Activated T-helper 17 cell treated with anti-CD3 and anti-CD28 coated beads, Interleukin-2, amount 50 U/mL, for 72 hours (primary cell): ENCODE data around the gene MST1. TPM values are rescaled to one million over a fixed set of nuclear protein-coding genes. Genes with fewer than 3 reads are reported as not detected.
A peak's percentile ranks its signal among the peaks of the same experiment; 100 is the strongest.

Source experiments
- ATAC-seq: fragments of 150-1000 bp; cut with Tn5 transposase; replicated peaks from 2 replicates; pipeline ENCODE4 v1.10.0; 2021; ENCODE audit warnings: mild to moderate bottlenecking, moderate library complexity
- H3K27ac Mint-ChIP-seq: one replicate; pipeline ENCODE4 v1.8.0; 2022; ENCODE audit warnings: mixed read lengths
- H3K27me3 Mint-ChIP-seq: one replicate; pipeline ENCODE4 v1.8.0; 2022; ENCODE audit warnings: mixed read lengths
- H3K36me3 Mint-ChIP-seq: one replicate; pipeline ENCODE4 v1.8.0; 2022; ENCODE audit warnings: low read depth, mild to moderate bottlenecking, mixed read lengths
- H3K4me1 Mint-ChIP-seq: one replicate; pipeline ENCODE4 v1.8.0; 2022; ENCODE audit warnings: mixed read lengths
- H3K4me3 Mint-ChIP-seq: one replicate; pipeline ENCODE4 v1.8.0; 2022; ENCODE audit warnings: mild to moderate bottlenecking, mixed read lengths
- H3K9me3 Mint-ChIP-seq: one replicate; pipeline ENCODE4 v1.8.0; 2022; ENCODE audit warnings: mixed read lengths
- total RNA-seq, 2 donors: library from RNA; stranded (reverse); gene quantifications; one replicate each; pipeline ENCODE4 v1.2.3, GENCODE V29; 2022

Gene MST1
- total RNA-seq, 2 donors from 2014 or later = 8.4 to 28.2 TPM

- ATAC-seq = no peak
Observed at GRCh38 chr3:49683162-49683561, 6.1 kb downstream of the MST1 start.

GRCh38 chr3:49681543-49681942 is 7.7 kb downstream of the MST1 start:
- H3K9me3 Mint-ChIP-seq = no peaks in the 10 kb centered on the region
- H3K27ac Mint-ChIP-seq = no peak overlapping the region
- no peak for ATAC-seq
- H3K36me3 Mint-ChIP-seq = peaks cover 51% of the 10 kb centered on the region
- peaks cover 6% of the 10 kb centered on the region for H3K4me1 Mint-ChIP-seq
- H3K4me3 Mint-ChIP-seq = no peak overlapping the region
- H3K27me3 Mint-ChIP-seq = no peaks in the 10 kb centered on the region

More at GRCh38 chr3:49683162-49683561, 6.1 kb downstream of the MST1 start:
- Mint-ChIP-seq H3K27me3 (no peaks in the 10 kb centered on the region), H3K4me1 (peaks cover 6% of the 10 kb centered on the region), H3K9me3 (no peaks in the 10 kb centered on the region), H3K4me3 (no peak overlapping the region), H3K27ac (no peak overlapping the region), H3K36me3 (peaks cover 36% of the 10 kb centered on the region)

DNA sequence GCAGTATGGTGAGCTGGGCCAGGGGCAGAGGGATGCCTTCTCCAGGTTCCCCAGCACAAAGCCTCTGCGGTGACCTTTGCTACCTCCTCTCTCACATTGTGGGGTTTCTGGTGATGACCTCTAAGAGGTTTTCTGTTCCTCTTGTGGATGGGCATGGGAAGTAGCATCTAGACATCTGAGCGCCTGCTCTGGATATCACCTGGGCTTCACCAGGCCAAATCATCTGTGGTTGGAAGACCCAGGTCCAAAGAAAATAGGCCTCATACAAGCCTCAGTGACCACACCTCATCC is 8.1 kb downstream of the MST1 start:
- Mint-ChIP-seq H3K4me1 (peaks cover 6% of the 10 kb centered on the region), H3K27me3 (no peaks in the 10 kb centered on the region), H3K4me3 (no peak overlapping the region), H3K27ac (no peak overlapping the region), H3K36me3 (peaks cover 55% of the 10 kb centered on the region), H3K9me3 (no peaks in the 10 kb centered on the region)
- ATAC-seq = no peak

- H3K4me1 Mint-ChIP-seq = peaks cover 9% of the 10 kb centered on the region
- peaks cover 60% of the 10 kb centered on the region for H3K36me3 Mint-ChIP-seq
- no peaks in the 10 kb centered on the region for H3K27me3 Mint-ChIP-seq
- no peaks in the 10 kb centered on the region for H3K9me3 Mint-ChIP-seq
- H3K4me3 Mint-ChIP-seq = no peak overlapping the region
- H3K27ac Mint-ChIP-seq = no peak overlapping the region
- ATAC-seq = no peak
Observed at GRCh38 chr3:49680493-49681231, 8.6 kb downstream of the MST1 start.

DNA sequence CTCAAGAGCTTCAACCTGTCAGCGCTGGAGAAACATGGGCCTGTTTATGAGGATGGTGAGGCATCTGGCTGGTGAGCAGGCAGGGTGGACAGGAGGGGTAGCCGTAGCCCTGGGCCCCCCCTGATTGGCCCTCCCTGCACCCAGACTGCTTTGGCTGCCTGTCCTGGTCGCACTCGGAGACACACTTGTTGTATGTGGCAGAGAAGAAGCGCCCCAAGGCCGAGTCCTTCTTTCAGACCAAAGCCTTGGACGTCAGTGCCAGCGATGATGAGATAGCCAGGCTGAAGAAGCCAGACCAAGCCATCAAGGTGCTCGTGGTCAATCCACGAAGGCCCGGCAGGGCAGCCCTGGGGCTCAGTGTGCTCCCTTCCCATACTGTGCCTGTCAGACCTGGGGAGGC is 13.4 kb downstream of the MST1 start:
- Mint-ChIP-seq H3K4me1 (peaks cover 16% of the 10 kb centered on the region), H3K27me3 (no peaks in the 10 kb centered on the region), H3K9me3 (no peaks in the 10 kb centered on the region), H3K27ac (no peak overlapping the region), H3K4me3 (no peak overlapping the region), H3K36me3 (peaks cover 49% of the 10 kb centered on the region)
- ATAC-seq = no peak

GRCh38 chr3:49674497-49674983 is 14.7 kb downstream of the MST1 start:
- Mint-ChIP-seq H3K27me3 (no peaks in the 10 kb centered on the region), H3K4me3 (peak overlapping the region; percentile 87), H3K4me1 (peaks cover 11% of the 10 kb centered on the region), H3K27ac (peak overlapping the region; percentile 88), H3K9me3 (no peaks in the 10 kb centered on the region), H3K36me3 (peaks cover 36% of the 10 kb centered on the region)
- peak; percentile 19 for ATAC-seq

- H3K36me3 Mint-ChIP-seq = peaks cover 31% of the 10 kb centered on the region
- ATAC-seq = peak; percentile 91
Observed at GRCh38 chr3:49673715-49674496, 15.4 kb downstream of the MST1 start, which contains the start of gene APEH. Gene APEH (plus strand): TSS chr3:49674351. CDS start chr3:49674402, 51 bp downstream.

DNA sequence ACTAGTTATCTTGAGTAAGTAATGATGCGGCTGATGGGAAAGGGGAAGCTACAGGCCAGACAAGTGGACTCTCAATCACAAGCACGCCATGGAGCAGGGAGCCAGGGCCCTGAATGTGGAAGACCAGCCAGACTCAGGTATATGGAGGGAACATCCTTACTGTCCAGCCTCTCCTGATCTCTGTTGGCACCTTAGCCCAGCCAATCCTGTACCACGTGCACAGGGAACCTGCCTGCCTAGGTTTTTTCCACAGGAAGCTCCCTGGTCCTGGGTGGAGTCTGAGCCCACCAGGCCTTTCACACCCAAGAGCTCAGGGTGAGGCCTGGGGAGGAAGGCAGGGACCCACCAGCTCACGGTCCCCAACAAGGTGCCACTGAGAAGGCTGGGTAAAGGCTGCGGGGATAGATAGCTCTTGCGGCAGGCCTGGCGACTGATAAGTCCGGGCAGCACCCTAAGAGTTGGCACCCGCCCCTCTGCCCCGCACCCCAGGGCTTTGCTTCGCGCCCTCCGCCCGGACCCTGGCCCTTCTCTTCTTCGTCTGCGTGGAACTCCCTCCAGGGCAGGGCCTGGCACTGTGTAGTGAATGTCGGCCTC is 16.1 kb downstream of the MST1 start:
- ATAC-seq = no peak
- Mint-ChIP-seq H3K9me3 (no peaks in the 10 kb centered on the region), H3K36me3 (peaks cover 28% of the 10 kb centered on the region), H3K4me3 (peak overlapping the region; percentile 87), H3K4me1 (peaks cover 11% of the 10 kb centered on the region), H3K27me3 (no peaks in the 10 kb centered on the region), H3K27ac (peak overlapping the region; percentile 88)

More at GRCh38 chr3:49673715-49674496, 15.4 kb downstream of the MST1 start, which contains the start of gene APEH:
- Mint-ChIP-seq H3K27me3 (no peaks in the 10 kb centered on the region), H3K4me3 (peak within 1 kb of the TSS; percentile 87), H3K9me3 (no peaks in the 10 kb centered on the region), H3K27ac (peak within 1 kb of the TSS; percentile 88), H3K4me1 (peaks cover 11% of the 10 kb centered on the region)

DNA sequence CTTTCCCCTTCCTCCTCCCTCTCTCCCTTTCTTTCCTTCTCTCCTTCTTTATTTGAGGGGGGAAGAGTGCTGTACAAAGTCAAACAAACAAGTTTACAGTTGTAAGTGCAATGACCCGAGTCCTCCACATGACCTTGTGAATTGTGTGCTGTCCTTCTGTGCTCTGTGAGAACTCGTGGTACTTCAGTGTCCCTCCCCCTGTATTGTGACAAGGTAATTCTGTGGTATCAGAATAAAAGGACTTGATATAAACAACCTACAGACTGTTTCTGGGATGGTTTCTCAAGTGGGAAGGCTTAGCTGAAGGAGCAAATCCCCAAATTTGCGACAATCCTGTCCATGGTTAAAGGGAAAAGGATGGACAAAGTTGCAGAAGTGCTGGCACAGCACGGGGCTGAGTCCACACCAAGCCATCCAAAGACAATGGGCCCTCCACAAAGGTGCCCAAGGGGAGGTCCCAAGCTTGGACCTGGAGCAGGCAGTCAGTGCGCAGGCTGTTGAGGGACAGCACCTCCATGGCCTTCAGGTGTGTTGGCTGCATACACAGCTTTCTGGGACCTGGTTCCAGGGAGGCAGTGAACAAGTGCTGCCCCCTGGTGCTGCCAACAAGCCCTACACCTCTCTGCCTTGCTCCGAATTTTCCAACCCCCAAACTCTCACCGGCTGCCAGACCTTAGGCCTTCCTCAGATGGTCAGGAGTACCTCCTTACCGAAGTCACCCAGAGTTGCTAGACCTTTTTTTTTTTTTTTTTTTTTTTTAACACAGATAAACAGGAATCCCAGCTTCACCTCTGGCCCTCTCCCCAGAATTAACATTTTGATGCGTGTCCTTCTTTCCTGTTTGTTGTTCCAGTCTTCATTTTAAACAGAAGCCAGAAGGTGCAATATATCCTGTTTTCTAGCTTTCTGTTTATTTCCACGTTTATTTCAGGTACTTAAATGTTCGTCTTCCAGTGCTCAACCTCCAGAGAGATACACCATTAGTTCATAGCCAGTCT is 17.7 kb downstream of the MST1 start:
- H3K4me3 Mint-ChIP-seq = peak overlapping the region; percentile 22
- H3K27ac Mint-ChIP-seq = peak overlapping the region; percentile 61
- H3K36me3 Mint-ChIP-seq = peaks cover 13% of the 10 kb centered on the region
- peaks cover 11% of the 10 kb centered on the region for H3K4me1 Mint-ChIP-seq
- ATAC-seq = peak; percentile 8
- H3K9me3 Mint-ChIP-seq = no peaks in the 10 kb centered on the region
- H3K27me3 Mint-ChIP-seq = no peaks in the 10 kb centered on the region

DNA sequence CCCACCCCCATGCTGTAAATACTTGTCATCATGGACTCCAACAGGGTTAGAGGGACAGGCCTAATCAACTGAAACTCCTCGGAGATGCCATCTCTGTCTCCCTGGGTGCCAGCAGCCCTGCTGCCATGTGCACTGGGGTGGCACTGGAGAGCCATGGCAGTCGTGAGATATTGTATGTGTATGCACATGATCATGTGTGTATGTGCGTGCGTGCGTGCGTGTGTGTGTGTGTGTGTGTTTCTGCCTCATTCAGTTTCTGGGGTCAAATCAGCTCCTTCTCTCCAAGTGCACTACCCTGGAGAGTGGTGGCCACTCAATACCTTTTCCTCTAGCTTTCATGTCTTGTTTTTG is 18.4 kb downstream of the MST1 start:
- Mint-ChIP-seq H3K36me3 (peaks cover 6% of the 10 kb centered on the region), H3K4me3 (no peak overlapping the region), H3K27ac (peak overlapping the region; percentile 61), H3K9me3 (no peaks in the 10 kb centered on the region), H3K27me3 (no peaks in the 10 kb centered on the region), H3K4me1 (peaks cover 10% of the 10 kb centered on the region)
- no peak for ATAC-seq

DNA sequence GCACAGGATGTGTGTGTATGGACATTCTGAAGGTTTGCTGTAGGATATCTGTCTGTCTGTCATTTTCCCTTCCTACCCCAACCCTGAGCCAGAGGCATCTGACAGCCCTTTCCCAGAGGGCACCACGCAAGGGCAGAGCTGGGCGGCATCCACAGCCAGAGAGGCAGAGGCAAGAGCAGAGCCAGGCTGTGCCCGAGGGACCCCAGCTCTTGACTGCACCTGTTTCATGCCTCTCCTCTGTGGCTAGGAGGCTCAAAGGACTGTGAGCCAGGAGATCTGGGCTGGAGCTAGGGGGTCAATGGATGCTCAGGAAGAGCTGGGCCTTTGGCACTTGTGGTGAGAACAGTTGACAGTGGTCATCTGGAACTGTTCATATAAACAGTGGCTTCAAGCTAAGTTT is 19.9 kb downstream of the MST1 start:
- no peaks in the 10 kb centered on the region for H3K36me3 Mint-ChIP-seq
- H3K27ac Mint-ChIP-seq = no peak overlapping the region
- no peaks in the 10 kb centered on the region for H3K27me3 Mint-ChIP-seq
- H3K4me3 Mint-ChIP-seq = no peak overlapping the region
- H3K9me3 Mint-ChIP-seq = no peaks in the 10 kb centered on the region
- ATAC-seq = no peak
- H3K4me1 Mint-ChIP-seq = peaks cover 5% of the 10 kb centered on the region

DNA sequence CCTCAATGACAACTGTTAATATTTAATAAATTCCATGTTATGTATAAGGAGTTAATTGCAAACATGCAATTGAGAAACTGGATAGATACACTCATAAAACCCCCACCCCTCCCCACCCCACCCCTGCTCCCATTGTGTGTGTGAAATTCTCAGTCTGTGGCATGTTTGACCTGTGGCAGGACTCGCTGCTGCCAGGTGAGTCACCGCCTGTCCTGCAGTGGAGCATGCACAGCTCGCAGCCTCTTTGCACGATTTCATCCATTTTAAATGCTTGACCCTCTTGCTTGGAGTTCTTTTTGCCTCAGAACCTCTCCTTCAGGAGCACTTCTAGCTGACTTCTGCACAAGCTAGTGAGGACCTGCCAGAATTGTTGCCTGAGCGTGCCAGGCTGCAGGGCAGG is 20.4 kb downstream of the MST1 start:
- Mint-ChIP-seq H3K4me1 (peaks cover 5% of the 10 kb centered on the region), H3K9me3 (no peaks in the 10 kb centered on the region), H3K4me3 (no peak overlapping the region), H3K27me3 (no peaks in the 10 kb centered on the region), H3K27ac (no peak overlapping the region), H3K36me3 (no peaks in the 10 kb centered on the region)
- no peak for ATAC-seq

- Mint-ChIP-seq H3K36me3 (no peaks in the 10 kb centered on the region), H3K27ac (no peak overlapping the region), H3K4me3 (no peak overlapping the region), H3K4me1 (peaks cover 5% of the 10 kb centered on the region), H3K9me3 (no peaks in the 10 kb centered on the region), H3K27me3 (no peaks in the 10 kb centered on the region)
- ATAC-seq = no peak
Observed at GRCh38 chr3:49668414-49668797, 20.9 kb downstream of the MST1 start.
